K562 (cell line): ENCODE data around the gene SHLD2. TPM values are rescaled to one million over a fixed set of nuclear protein-coding genes. Genes with fewer than 3 reads are reported as not detected.
"Not testable (repeated sequence)": the region's sequence is repeated elsewhere in the genome, so short reads cannot be mapped to it uniquely, and the experiment has no call there.

Source experiments
- ATAC-seq: fragments of 200-7000 bp; cut with Tn5 transposase; 3 replicates; pipeline ENCODE4 v1.9.1; 2020; ENCODE audit warnings: moderate library complexity
- BruUV-seq: library from RNA; stranded (reverse); fragments of 400-500 nt; replicated peaks from 2 replicates; lab custom pipeline; 2021; lab: Mats Ljungman, UMichigan
- CTCF ChIA-PET: fragments of 300-600 bp; formaldehyde crosslinking; extraction: SDS; loops from one replicate; lab custom pipeline; 2021; ENCODE audit warnings: low intra/inter-chr PET ratio; lab: Yijun Ruan, JAX
- POLR2A ChIA-PET: fragments of 300-600, 350-650 bp; sonication (Branson Sonifier 250); formaldehyde crosslinking; extraction: SDS; loops from one replicate; lab custom pipeline; 2021; ENCODE audit warnings: antibody characterized with exemption, inconsistent platforms; lab: Yijun Ruan, JAX
- DNase-seq, 4 experiments: peaks; one replicate each; pipeline versions ENCODE4 v3.0.0 to v3.0.0-alpha.2; 2011 to 2018; ENCODE audit warnings: low spot score in 3 of 4, mixed read lengths in 3 of 4; ENCODE audit errors: extremely low read depth in 1 of 4
- FAIRE-seq: peaks from 2 replicates; lab custom pipeline; 2011; peaks lifted over from hg19 to GRCh38; lab: Jason Lieb, UNC
- H2AFZ ChIP-seq: 2 replicates; pipeline ENCODE4 v1.6.0; 2011; ENCODE audit warnings: low read depth, low read length, control low read depth, inconsistent platforms
- H3K27ac ChIP-seq: fragments of 200-600 bp; 3 replicates; pipeline ENCODE4 v1.8.0; 2011; ENCODE audit warnings: low read depth, mild to moderate bottlenecking, control low read depth, inconsistent platforms, low read length, moderate library complexity, mixed read lengths; ENCODE audit errors: extremely low read depth
- H3K27me3 ChIP-seq, 2 experiments: fragments of 300-600 bp in 1 of 2; 2 replicates in 1 of 2; 3 replicates in 1 of 2; pipeline versions ENCODE4 v1.6.0 to v1.8.0; 2011; ENCODE audit warnings: inconsistent platforms in 2 of 2, low read length in 2 of 2, mild to moderate bottlenecking in 1 of 2, mixed read lengths in 1 of 2, moderate library complexity in 1 of 2; ENCODE audit not compliant: control insufficient read depth in 2 of 2, insufficient read depth in 2 of 2
- H3K36me3 ChIP-seq: fragments of 300-600 bp; 3 replicates; pipeline ENCODE4 v1.8.0; 2011; ENCODE audit warnings: mild to moderate bottlenecking, low read length, inconsistent platforms; ENCODE audit not compliant: control insufficient read depth, insufficient read depth
- H3K4me1 ChIP-seq, 2 experiments: fragments of 200-600 bp in 1 of 2; replicated peaks in 1 of 2; 2 replicates in 1 of 2; 3 replicates in 1 of 2; pipeline versions ENCODE4 v1.5.1 to v1.8.0; 2011; ENCODE audit warnings: inconsistent platforms in 2 of 2, low read length in 2 of 2, mild to moderate bottlenecking in 1 of 2, mixed read lengths in 1 of 2, moderate library complexity in 1 of 2; ENCODE audit not compliant: control insufficient read depth in 2 of 2, insufficient read depth in 2 of 2
- H3K4me2 ChIP-seq: 2 replicates; pipeline ENCODE4 v1.6.1; 2011; ENCODE audit warnings: low read length, control low read depth, inconsistent platforms, mixed read lengths; ENCODE audit not compliant: insufficient read depth
- H3K4me3 ChIP-seq: fragments of 200-600 bp; sonication (generic), shearing (Covaris generic); 2 replicates; pipeline ENCODE4 v1.5.1; 2016; ENCODE audit warnings: control low read depth, inconsistent platforms
- H3K79me2 ChIP-seq: fragments of 200-600 bp; 3 replicates; pipeline ENCODE4 v1.8.0; 2011; ENCODE audit warnings: low read length, inconsistent platforms; ENCODE audit not compliant: control insufficient read depth, insufficient read depth
- H3K9ac ChIP-seq, 2 experiments: 2 replicates each; pipeline versions ENCODE4 v1.6.0 to v1.6.1; 2011; ENCODE audit warnings: low read depth in 2 of 2, low read length in 2 of 2, control low read depth in 1 of 2, inconsistent platforms in 1 of 2, mild to moderate bottlenecking in 1 of 2, mixed read lengths in 1 of 2; ENCODE audit not compliant: insufficient read depth in 1 of 2
- H3K9me1 ChIP-seq: one replicate; pipeline ENCODE4 v1.6.0; 2011; ENCODE audit warnings: inconsistent platforms, mild to moderate bottlenecking, low read length, moderate library complexity; ENCODE audit not compliant: control insufficient read depth, insufficient read depth
- H3K9me3 ChIP-seq: replicated peaks from 2 replicates; pipeline ENCODE4 v1.5.1; 2011; ENCODE audit warnings: low read depth, low read length, inconsistent platforms; ENCODE audit not compliant: control insufficient read depth, insufficient read depth
- H4K20me1 ChIP-seq: replicated peaks from 2 replicates; pipeline ENCODE4 v1.6.1; 2011; ENCODE audit warnings: low read length, inconsistent platforms, mixed read lengths; ENCODE audit not compliant: control insufficient read depth, insufficient read depth
- WGBS: fragments of 100-300 bp; shearing (Covaris generic); methylation state at CpG from one replicate; pipeline ENCODE4 v1.1.6; 2016; ENCODE audit warnings: low coverage, mixed read lengths; ENCODE audit not compliant: insufficient coverage; ENCODE audit errors: missing lambda C conversion rate; 5-methylcytosine and 5-hydroxymethylcytosine counted together
- in situ Hi-C: fragments of 300-500 bp; cut with MboI; formaldehyde crosslinking; loops from 4 replicates; pipeline ENCODE4 v1.15.0; 2018; ENCODE audit warnings: inconsistent platforms, mixed read lengths
- intact Hi-C: fragments of 100-400 bp; cut with micrococcal nuclease; formaldehyde crosslinking; loops from 2 replicates; pipeline ENCODE4 v1.14.2; 2022
- polyA plus RNA-seq, 8 experiments: library from polyadenylated mRNA; depleted of rRNA in 4 of 8; stranded (reverse) in 5 of 8; unstranded in 3 of 8; fragments of >200 nt; fragmentation: Nextera tagmentation in 2 of 8; fragmentation: Illumina TruSeq in 1 of 8; extraction: Ambion mirVana in 2 of 8; extraction: Trizol in 1 of 8; gene quantifications; 2 replicates each; pipeline versions ENCODE4 v1.2.1 to v1.2.3, GENCODE V29; 2011 to 2014; ENCODE audit warnings: inconsistent platforms in 1 of 8, missing spikeins in 1 of 8
- total RNA-seq, 7 experiments: library from RNA; depleted of rRNA in 6 of 7; stranded (reverse); fragments of >200 nt in 6 of 7; fragmentation: Illumina TruSeq in 2 of 7; extraction: Trizol in 2 of 7; gene quantifications; 2 replicates each; pipeline versions ENCODE4 v1.2.1 to v1.2.3, GENCODE V29; 2011 to 2021; ENCODE audit warnings: low replicate concordance in 1 of 7

The SHLD2 gene
- total and polyA plus RNA-seq, 9 of the 15 experiments (the other 6 are each of a cell fraction or from before 2014, with no cell fraction given) = 21.6 to 51.2 (median 39.4) TPM

DNA sequence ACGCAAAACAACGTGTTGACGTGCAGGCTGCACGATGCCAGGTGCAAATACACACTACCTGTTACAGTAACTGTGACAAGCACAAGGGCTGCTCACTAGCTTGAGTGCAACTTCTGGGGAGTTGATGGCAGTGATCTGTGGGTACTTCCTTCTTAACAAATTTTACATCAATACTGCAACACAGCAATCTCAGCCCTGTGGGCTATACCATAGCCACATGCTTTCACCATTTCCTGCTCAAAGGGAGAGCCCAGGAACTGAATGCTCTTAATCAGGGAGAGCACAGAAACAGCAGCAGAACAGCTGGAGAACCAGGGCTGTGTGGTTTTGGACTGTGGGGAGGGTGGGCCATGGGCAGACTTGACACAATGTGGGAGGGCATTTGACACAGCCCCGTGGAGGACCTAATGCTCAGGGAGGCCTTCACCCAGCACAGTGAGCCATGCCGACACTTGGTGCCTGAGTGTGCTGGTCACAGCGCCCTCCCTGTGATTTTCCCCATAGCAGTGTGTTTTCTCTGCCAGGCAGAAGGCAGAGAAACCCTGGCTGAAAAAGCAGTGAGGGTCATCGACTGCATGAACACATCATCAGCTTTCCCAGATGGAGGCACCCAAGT, 118.3 kb downstream of the SHLD2 start:
- H3K4me2 ChIP-seq, H3K9me3 ChIP-seq, in situ Hi-C loops, H3K79me2 ChIP-seq, H3K4me1 ChIP-seq, POLR2A ChIA-PET, intact Hi-C loops, H3K27ac ChIP-seq, H3K9ac ChIP-seq, CTCF ChIA-PET, DNase-seq, H2AFZ ChIP-seq, BruUV-seq, ATAC-seq, H3K4me3 ChIP-seq, H3K9me1 ChIP-seq, H4K20me1 ChIP-seq, H3K36me3 ChIP-seq, H3K27me3 ChIP-seq: not testable (repeated sequence)
- no CpG with 5 or more reads among the region's 8 CpGs for WGBS
- peak; percentile 6 for FAIRE-seq

DNA sequence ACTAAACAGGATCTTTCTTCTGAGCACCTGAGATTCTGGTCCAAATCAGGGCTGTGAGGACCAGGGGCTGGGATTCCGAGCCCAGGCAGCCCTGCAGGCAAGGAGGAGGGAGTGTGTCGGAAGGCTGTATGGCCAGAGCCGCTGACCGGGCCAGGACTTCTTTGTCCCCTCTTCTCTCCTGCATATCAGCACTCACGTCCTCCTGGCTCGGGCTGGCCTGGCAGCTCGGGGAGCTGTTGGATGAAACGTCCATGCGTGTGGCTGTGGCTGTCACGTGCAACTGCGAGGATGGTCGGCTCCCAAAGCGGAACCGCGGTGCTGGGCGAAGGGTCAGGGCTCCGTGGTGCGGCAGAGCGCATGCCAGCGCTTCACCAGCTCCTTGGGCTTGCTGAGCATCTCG, 118.8 kb downstream of the SHLD2 start:
- H2AFZ ChIP-seq, DNase-seq, FAIRE-seq, H3K79me2 ChIP-seq, H3K4me1 ChIP-seq, H3K9ac ChIP-seq, BruUV-seq, CTCF ChIA-PET, H3K27me3 ChIP-seq, H4K20me1 ChIP-seq, POLR2A ChIA-PET, ATAC-seq, H3K36me3 ChIP-seq, H3K9me1 ChIP-seq, H3K4me2 ChIP-seq, in situ Hi-C loops, H3K9me3 ChIP-seq, H3K27ac ChIP-seq, H3K4me3 ChIP-seq, intact Hi-C loops: not testable (repeated sequence)
- no CpG with 5 or more reads among the region's 21 CpGs for WGBS

- DNase-seq, H3K4me2 ChIP-seq, H3K79me2 ChIP-seq, H3K9me1 ChIP-seq, H2AFZ ChIP-seq, ATAC-seq, FAIRE-seq, intact Hi-C loops, H3K27ac ChIP-seq, H3K4me3 ChIP-seq, H3K9me3 ChIP-seq, POLR2A ChIA-PET, H3K9ac ChIP-seq, H3K36me3 ChIP-seq, H4K20me1 ChIP-seq, CTCF ChIA-PET, H3K4me1 ChIP-seq, H3K27me3 ChIP-seq, BruUV-seq, in situ Hi-C loops: not testable (repeated sequence)
- WGBS = 93% methylated on average over 3 of the region's 11 CpGs
These were observed 121.1 kb downstream of the SHLD2 start for GRCh38 chr10:87216120-87216519.

DNA sequence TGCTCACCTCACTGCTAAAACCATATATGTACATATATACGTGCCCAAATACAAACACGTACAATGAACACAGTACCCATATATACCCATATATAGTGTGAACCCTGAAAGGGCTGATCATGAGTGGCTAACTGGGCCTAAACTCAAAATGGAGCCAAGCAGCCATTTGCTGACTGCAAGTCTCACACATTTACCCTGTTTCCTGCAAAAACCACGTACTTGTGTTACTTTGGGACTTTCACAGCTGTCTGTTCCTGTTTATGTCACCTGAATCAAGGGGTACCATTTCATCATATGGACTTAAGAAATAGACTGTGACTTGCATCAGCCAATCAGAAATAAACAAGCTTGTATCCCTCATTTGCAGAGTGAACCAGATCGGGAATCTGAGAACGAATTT, 124.4 kb downstream of the SHLD2 start:
- in situ Hi-C loops, H3K79me2 ChIP-seq, H3K27me3 ChIP-seq, FAIRE-seq, H3K4me3 ChIP-seq, H3K27ac ChIP-seq, H3K36me3 ChIP-seq, CTCF ChIA-PET, H3K9ac ChIP-seq, H4K20me1 ChIP-seq, H3K9me3 ChIP-seq, H3K4me2 ChIP-seq, DNase-seq, ATAC-seq, POLR2A ChIA-PET, H3K9me1 ChIP-seq, H2AFZ ChIP-seq, BruUV-seq, intact Hi-C loops, H3K4me1 ChIP-seq: not testable (repeated sequence)
- WGBS = no CpG with 5 or more reads among the region's 5 CpGs
